GM12892 (cell line): ENCODE results near the gene CRISPLD2.

ENCODE experiments used
- POLR2A ChIP-seq: IDR thresholded peaks from 2 replicates; pipeline ENCODE4 v1.6.1; 2011; ENCODE audit warnings: low read depth, low read length, control low read depth
- POLR2AphosphoS5 ChIP-seq: IDR thresholded peaks from 2 replicates; pipeline ENCODE4 v1.6.1; 2011; ENCODE audit warnings: low read depth, low read length, control low read depth
- TAF1 ChIP-seq: IDR thresholded peaks from 2 replicates; pipeline ENCODE4 v1.6.1; 2011; ENCODE audit warnings: low read depth, mild to moderate bottlenecking, control low read depth, low read length, borderline replicate concordance

GRCh38 chr16:84833144-84833500, 13.3 kb downstream of the CRISPLD2 start:
- TF ChIP-seq POLR2A (no peak), POLR2AphosphoS5 (no peak), TAF1 (no peak)
